Rectal smooth muscle tissue (tissue), 1 donor: ENCODE measurements around the gene CCDC40.

Source experiments
- H3K27ac ChIP-seq: one replicate; pipeline ENCODE4 v1.7.0; 2013; ENCODE audit warnings: low read depth, low read length, inconsistent platforms
- H3K27me3 ChIP-seq: one replicate; pipeline ENCODE4 v1.7.0; 2013; ENCODE audit warnings: low read length; ENCODE audit not compliant: control insufficient read depth, insufficient read depth
- H3K36me3 ChIP-seq: one replicate; pipeline ENCODE4 v1.7.0; 2013; ENCODE audit warnings: low read length; ENCODE audit not compliant: control insufficient read depth, insufficient read depth
- H3K4me1 ChIP-seq: one replicate; pipeline ENCODE4 v1.7.0; 2013; ENCODE audit warnings: low read length; ENCODE audit not compliant: control insufficient read depth, insufficient read depth
- H3K4me3 ChIP-seq: one replicate; pipeline ENCODE4 v1.7.0; 2013; ENCODE audit warnings: low read length
- H3K9ac ChIP-seq: one replicate; pipeline ENCODE4 v1.7.0; 2013; ENCODE audit warnings: low read length

CCDC40 gene

GRCh38 chr17:80035937-80036714, at the start of gene CCDC40:
CCDC40 (plus strand) TSS chr17:80036642; CDS start chr17:80036663, 21 bp downstream.
- Histone ChIP-seq H3K4me3 (peak within 1 kb of the TSS; percentile 89), H3K27ac (peak within 1 kb of the TSS; percentile 87), H3K4me1 (no peaks in the 10 kb centered on the region), H3K27me3 (no peaks in the 10 kb centered on the region), H3K9ac (no peak within 1 kb of the TSS), H3K36me3 (no peaks in the 10 kb centered on the region)

GRCh38 chr17:79987187-79987934, 49.1 kb upstream of the CCDC40 start:
- Histone ChIP-seq H3K27me3 (no peaks in the 10 kb centered on the region), H3K27ac (no peak overlapping the region), H3K9ac (no peak overlapping the region), H3K4me3 (no peak overlapping the region), H3K4me1 (peaks cover 7% of the 10 kb centered on the region), H3K36me3 (no peaks in the 10 kb centered on the region)

- Histone ChIP-seq H3K27ac (no peak overlapping the region), H3K36me3 (no peaks in the 10 kb centered on the region), H3K4me1 (peaks cover 12% of the 10 kb centered on the region), H3K9ac (no peak overlapping the region), H3K4me3 (no peak overlapping the region), H3K27me3 (no peaks in the 10 kb centered on the region)
These were observed 48.6 kb upstream of the CCDC40 start for GRCh38 chr17:79987935-79988184.

- Histone ChIP-seq H3K9ac (no peak overlapping the region), H3K27me3 (no peaks in the 10 kb centered on the region), H3K4me3 (no peak overlapping the region), H3K4me1 (peaks cover 17% of the 10 kb centered on the region), H3K27ac (no peak overlapping the region), H3K36me3 (no peaks in the 10 kb centered on the region)
These were observed 48.1 kb upstream of the CCDC40 start for GRCh38 chr17:79988185-79988971.

GRCh38 chr17:79989106-79989835, 47.2 kb upstream of the CCDC40 start:
- no peaks in the 10 kb centered on the region for H3K27me3 ChIP-seq
- no peaks in the 10 kb centered on the region for H3K36me3 ChIP-seq
- H3K27ac ChIP-seq: no peak overlapping the region
- peaks cover 18% of the 10 kb centered on the region for H3K4me1 ChIP-seq
- H3K9ac ChIP-seq: no peak overlapping the region
- H3K4me3 ChIP-seq: no peak overlapping the region

- H3K27ac ChIP-seq: no peak overlapping the region
- H3K27me3 ChIP-seq: no peaks in the 10 kb centered on the region
- no peak overlapping the region for H3K4me3 ChIP-seq
- H3K4me1 ChIP-seq: peaks cover 18% of the 10 kb centered on the region
- no peaks in the 10 kb centered on the region for H3K36me3 ChIP-seq
- no peak overlapping the region for H3K9ac ChIP-seq
These were observed 46.3 kb upstream of the CCDC40 start for GRCh38 chr17:79990051-79990592.

GRCh38 chr17:79990704-79991103, 45.7 kb upstream of the CCDC40 start:
- H3K27ac ChIP-seq: no peak overlapping the region
- no peaks in the 10 kb centered on the region for H3K36me3 ChIP-seq
- H3K4me1 ChIP-seq: peaks cover 18% of the 10 kb centered on the region

GRCh38 chr17:79991140-79991923, 45.1 kb upstream of the CCDC40 start:
- no peak overlapping the region for H3K27ac ChIP-seq
- H3K36me3 ChIP-seq: no peaks in the 10 kb centered on the region
- no peaks in the 10 kb centered on the region for H3K27me3 ChIP-seq
- no peak overlapping the region for H3K9ac ChIP-seq
- peak overlapping the region; percentile 65 for H3K4me3 ChIP-seq
- peaks cover 18% of the 10 kb centered on the region for H3K4me1 ChIP-seq

More at GRCh38 chr17:79990704-79991103, 45.7 kb upstream of the CCDC40 start:
- Histone ChIP-seq H3K9ac (no peak overlapping the region), H3K4me3 (no peak overlapping the region), H3K27me3 (no peaks in the 10 kb centered on the region)

- H3K36me3 ChIP-seq: no peaks in the 10 kb centered on the region
- H3K27me3 ChIP-seq: no peaks in the 10 kb centered on the region
- peaks cover 18% of the 10 kb centered on the region for H3K4me1 ChIP-seq
- H3K4me3 ChIP-seq: peak overlapping the region; percentile 65
- H3K9ac ChIP-seq: no peak overlapping the region
- H3K27ac ChIP-seq: no peak overlapping the region
These were observed 44.4 kb upstream of the CCDC40 start for GRCh38 chr17:79991924-79992648.

GRCh38 chr17:79992649-79993389, 43.6 kb upstream of the CCDC40 start:
- Histone ChIP-seq H3K27me3 (no peaks in the 10 kb centered on the region), H3K4me1 (peaks cover 16% of the 10 kb centered on the region), H3K4me3 (no peak overlapping the region), H3K36me3 (no peaks in the 10 kb centered on the region), H3K27ac (no peak overlapping the region), H3K9ac (no peak overlapping the region)
